ENCODE results near the gene KCNQ1.

The KCNQ1 gene

GRCh38 chr11:2768471-2769408 is 323.9 kb downstream of the KCNQ1 start:
- Histone ChIP-seq H3K27ac (ENCODE audit: low read depth, low read length) (no peak overlapping the region), H3K9ac (ENCODE audit: low read length) (no peak overlapping the region), H3F3A (ENCODE audit: insufficient read depth) (no peaks in the 10 kb centered on the region), H3K27me3 (ENCODE audit: low read length) (no peaks in the 10 kb centered on the region; the same call in 1 of the 2 replicates), H3K9me3 (ENCODE audit: insufficient read depth, low read length) (no peaks in the 10 kb centered on the region), H3K9me2 (replicated peaks; ENCODE audit: insufficient read depth, low read length) (no peaks in the 10 kb centered on the region), H2AFZ (ENCODE audit: low read depth, low read length, severe bottlenecking) (no peak overlapping the region), H3K79me2 (ENCODE audit: insufficient read depth, low read length) (no peaks in the 10 kb centered on the region), H3K4me2 (ENCODE audit: low read depth, low read length, poor library complexity, severe bottlenecking) (no peak overlapping the region), H4K20me1 (ENCODE audit: low read depth, low read length) (no peaks in the 10 kb centered on the region), H3K36me3 (ENCODE audit: low read length) (no peaks in the 10 kb centered on the region), H3K4me3 (ENCODE audit: insufficient read depth, low read length, poor library complexity, severe bottlenecking) (no peak overlapping the region)
- TF ChIP-seq EZH2phosphoT487 (conservative IDR thresholded peaks at IDR 0.05; ENCODE audit: low read length): no peak
- TF ChIP-seq CTCF (IDR thresholded peaks at IDR 0.05; ENCODE audit: insufficient read depth, low read length, poor library complexity, severe bottlenecking): no peak

DNA sequence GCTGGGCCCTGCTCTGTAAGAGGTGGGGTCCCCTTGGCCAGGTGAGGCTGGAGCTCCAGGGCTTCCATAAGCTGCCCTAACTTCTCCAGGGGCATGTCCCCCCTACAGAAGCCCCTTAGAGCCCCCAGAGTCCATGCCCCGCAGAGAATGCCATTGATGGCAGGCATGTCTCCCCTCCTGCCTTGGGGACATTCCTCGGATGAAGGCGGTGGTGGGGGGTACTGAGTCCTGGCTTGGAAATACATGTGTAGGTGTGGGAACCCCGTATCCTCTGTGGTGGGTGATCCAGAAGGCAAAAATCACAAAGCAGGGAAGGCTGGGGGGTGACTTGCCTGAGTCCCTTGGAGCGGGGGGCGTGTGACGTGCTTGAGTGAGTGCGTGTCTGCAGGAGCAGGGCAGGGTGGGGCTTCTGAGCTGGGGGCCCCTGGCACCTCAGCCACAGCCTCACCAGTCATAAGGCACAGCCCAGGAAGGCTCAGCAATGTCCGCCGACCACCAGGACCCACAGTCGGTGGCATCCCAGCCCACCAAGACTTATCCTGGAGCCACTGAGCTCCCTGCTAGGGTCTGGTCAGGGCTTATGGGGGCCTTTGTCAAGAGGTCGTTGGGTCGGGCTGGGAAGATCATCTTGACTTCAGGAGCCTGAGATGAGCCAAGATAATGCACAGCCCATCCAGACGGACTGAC is 324.7 kb downstream of the KCNQ1 start:
- H3K4me2 ChIP-seq (ENCODE audit: low read depth, low read length, poor library complexity, severe bottlenecking): no peak overlapping the region

GRCh38 chr11:2770096-2770751 is 325.4 kb downstream of the KCNQ1 start:
- Histone ChIP-seq H3K36me3 (ENCODE audit: low read length) (no peaks in the 10 kb centered on the region), H3K27me3 (ENCODE audit: low read length) (no peaks in the 10 kb centered on the region; the same call in 1 of the 2 replicates), H3K9me2 (replicated peaks; ENCODE audit: insufficient read depth, low read length) (no peaks in the 10 kb centered on the region), H3K27ac (ENCODE audit: low read depth, low read length) (no peak overlapping the region), H3K9me3 (ENCODE audit: insufficient read depth, low read length) (no peaks in the 10 kb centered on the region), H4K20me1 (ENCODE audit: low read depth, low read length) (no peaks in the 10 kb centered on the region), H2AFZ (ENCODE audit: low read depth, low read length, severe bottlenecking) (no peak overlapping the region), H3K4me3 (ENCODE audit: insufficient read depth, low read length, poor library complexity, severe bottlenecking) (no peak overlapping the region), H3K79me2 (ENCODE audit: insufficient read depth, low read length) (no peaks in the 10 kb centered on the region), H3K4me2 (ENCODE audit: low read depth, low read length, poor library complexity, severe bottlenecking) (no peak overlapping the region), H3F3A (ENCODE audit: insufficient read depth) (no peaks in the 10 kb centered on the region), H3K9ac (ENCODE audit: low read length) (no peak overlapping the region)
- TF ChIP-seq CTCF (IDR thresholded peaks at IDR 0.05; ENCODE audit: insufficient read depth, low read length, poor library complexity, severe bottlenecking) (no peak), EZH2phosphoT487 (conservative IDR thresholded peaks at IDR 0.05; ENCODE audit: low read length) (no peak)

More for the DNA sequence above, 324.7 kb downstream of the KCNQ1 start:
- Histone ChIP-seq H3K9ac (ENCODE audit: low read length) (no peak overlapping the region), H3K27ac (ENCODE audit: low read depth, low read length) (no peak overlapping the region), H3K36me3 (ENCODE audit: low read length) (no peaks in the 10 kb centered on the region), H3K79me2 (ENCODE audit: insufficient read depth, low read length) (no peaks in the 10 kb centered on the region), H4K20me1 (ENCODE audit: low read depth, low read length) (no peaks in the 10 kb centered on the region), H3K9me2 (replicated peaks; ENCODE audit: insufficient read depth, low read length) (no peaks in the 10 kb centered on the region), H3K9me3 (ENCODE audit: insufficient read depth, low read length) (no peaks in the 10 kb centered on the region), H2AFZ (ENCODE audit: low read depth, low read length, severe bottlenecking) (no peak overlapping the region), H3K27me3 (ENCODE audit: low read length) (no peaks in the 10 kb centered on the region; the same call in 1 of the 2 replicates), H3F3A (ENCODE audit: insufficient read depth) (no peaks in the 10 kb centered on the region), H3K4me3 (ENCODE audit: insufficient read depth, low read length, poor library complexity, severe bottlenecking) (no peak overlapping the region)
- TF ChIP-seq EZH2phosphoT487 (conservative IDR thresholded peaks at IDR 0.05; ENCODE audit: low read length): no peak
- no peak for TF ChIP-seq CTCF (IDR thresholded peaks at IDR 0.05; ENCODE audit: insufficient read depth, low read length, poor library complexity, severe bottlenecking)
